ENCODE results near the gene KISS1R. TPM values are rescaled to one million over a fixed set of nuclear protein-coding genes. Genes with fewer than 3 reads are reported as not detected.

The KISS1R gene
- total RNA-seq, 1 donor from 2014 or later, result 6.1 TPM

DNA sequence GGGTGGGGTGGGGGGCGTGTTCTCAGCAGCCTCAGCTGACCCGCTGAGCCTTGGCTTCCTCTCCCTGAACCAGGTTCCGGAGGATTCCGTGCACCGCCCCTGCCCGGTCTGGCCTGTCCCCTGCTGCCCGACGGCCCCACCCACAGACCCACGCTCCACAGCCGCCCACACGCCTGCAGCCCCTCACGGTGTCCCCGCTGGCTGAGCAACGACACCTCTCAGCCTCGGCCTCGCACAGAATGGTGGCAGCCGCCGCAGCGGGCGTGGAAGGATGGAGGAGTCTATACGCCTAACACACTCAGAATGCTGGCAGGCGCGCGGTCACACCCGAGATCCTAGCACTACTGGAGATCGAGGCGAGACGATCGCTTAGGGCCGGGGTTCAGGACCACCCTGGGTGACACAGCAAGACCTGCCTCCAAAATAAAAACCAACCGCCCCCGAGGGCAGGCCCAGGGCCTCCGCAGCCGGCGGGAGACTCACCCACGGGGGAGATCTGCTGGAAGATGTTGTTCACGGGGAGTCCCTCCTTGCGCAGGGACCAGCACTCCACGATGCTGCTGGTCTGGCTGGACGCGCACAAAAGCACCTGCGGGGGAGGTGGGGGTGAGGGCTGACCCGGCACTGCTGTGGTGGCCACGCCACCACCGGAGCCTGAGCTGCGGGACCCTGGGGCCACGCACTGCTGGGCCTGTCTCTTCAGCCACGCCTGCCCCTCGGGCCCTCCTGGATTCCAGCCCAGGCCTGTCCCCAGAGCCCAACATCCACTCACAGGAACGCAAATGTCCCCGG is 32.5 kb upstream of the KISS1R start:
- Mint-ChIP-seq H3K27me3 (no peaks in the 10 kb centered on the region), H3K27ac (no peak overlapping the region), H3K4me1 (ENCODE audit: low read depth) (no peaks in the 10 kb centered on the region), H3K36me3 (ENCODE audit: insufficient read depth) (peaks cover 17% of the 10 kb centered on the region), H3K9me3 (ENCODE audit: low read depth) (no peaks in the 10 kb centered on the region), H3K4me3 (ENCODE audit: low read depth) (no peak overlapping the region)
- TF ChIP-seq, protein P1, sequence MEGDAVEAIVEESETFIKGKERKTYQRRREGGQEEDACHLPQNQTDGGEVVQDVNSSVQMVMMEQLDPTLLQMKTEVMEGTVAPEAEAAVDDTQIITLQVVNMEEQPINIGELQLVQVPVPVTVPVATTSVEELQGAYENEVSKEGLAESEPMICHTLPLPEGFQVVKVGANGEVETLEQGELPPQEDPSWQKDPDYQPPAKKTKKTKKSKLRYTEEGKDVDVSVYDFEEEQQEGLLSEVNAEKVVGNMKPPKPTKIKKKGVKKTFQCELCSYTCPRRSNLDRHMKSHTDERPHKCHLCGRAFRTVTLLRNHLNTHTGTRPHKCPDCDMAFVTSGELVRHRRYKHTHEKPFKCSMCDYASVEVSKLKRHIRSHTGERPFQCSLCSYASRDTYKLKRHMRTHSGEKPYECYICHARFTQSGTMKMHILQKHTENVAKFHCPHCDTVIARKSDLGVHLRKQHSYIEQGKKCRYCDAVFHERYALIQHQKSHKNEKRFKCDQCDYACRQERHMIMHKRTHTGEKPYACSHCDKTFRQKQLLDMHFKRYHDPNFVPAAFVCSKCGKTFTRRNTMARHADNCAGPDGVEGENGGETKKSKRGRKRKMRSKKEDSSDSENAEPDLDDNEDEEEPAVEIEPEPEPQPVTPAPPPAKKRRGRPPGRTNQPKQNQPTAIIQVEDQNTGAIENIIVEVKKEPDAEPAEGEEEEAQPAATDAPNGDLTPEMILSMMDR (IDR thresholded peaks at IDR 0.05; ENCODE audit: unreplicated experiment), result no peak
- DNase-seq (ENCODE audit: low spot score, unreplicated experiment), result no peak

DNA sequence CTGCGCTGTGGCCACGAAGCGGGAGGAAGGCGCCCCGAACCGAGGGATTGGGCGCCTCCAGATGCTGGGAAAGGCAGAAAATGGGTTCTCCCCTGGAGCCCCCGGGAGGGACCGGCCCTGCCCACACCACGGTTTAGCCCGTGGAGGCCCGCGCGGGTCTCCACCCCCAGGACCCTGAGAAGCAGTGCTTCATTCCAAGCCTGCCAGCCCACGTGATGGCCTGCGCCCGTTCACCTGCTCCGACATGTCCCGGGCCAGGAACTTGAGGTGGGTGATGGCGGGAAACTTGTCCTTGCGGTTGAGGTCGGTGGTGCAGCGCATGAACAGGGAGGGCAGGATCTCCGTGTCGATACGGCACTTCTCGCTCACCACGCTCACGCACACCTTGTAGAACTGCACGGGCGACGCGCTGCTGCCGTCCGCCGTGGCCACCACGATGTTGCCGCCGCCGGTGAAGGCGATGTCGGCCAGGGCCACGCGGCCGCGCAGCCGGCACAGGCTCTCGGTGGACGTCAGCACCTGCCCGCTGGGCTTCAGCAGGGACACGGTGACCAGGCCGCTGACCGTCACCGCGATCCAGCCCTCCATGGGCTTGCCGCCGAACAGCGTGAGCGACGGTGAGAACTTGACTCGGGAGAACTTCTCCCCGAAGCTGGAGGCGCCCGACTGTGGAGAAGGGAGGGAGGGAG is 31.5 kb upstream of the KISS1R start:
- Mint-ChIP-seq H3K9me3 (ENCODE audit: low read depth) (no peaks in the 10 kb centered on the region), H3K27ac (no peak overlapping the region), H3K36me3 (ENCODE audit: insufficient read depth) (peaks cover 17% of the 10 kb centered on the region), H3K4me1 (ENCODE audit: low read depth) (no peaks in the 10 kb centered on the region), H3K27me3 (no peaks in the 10 kb centered on the region), H3K4me3 (ENCODE audit: low read depth) (no peak overlapping the region)
- TF ChIP-seq, protein P1 (IDR thresholded peaks at IDR 0.05; ENCODE audit: unreplicated experiment), result no peak
- no peak for DNase-seq (ENCODE audit: low spot score, unreplicated experiment)

DNA sequence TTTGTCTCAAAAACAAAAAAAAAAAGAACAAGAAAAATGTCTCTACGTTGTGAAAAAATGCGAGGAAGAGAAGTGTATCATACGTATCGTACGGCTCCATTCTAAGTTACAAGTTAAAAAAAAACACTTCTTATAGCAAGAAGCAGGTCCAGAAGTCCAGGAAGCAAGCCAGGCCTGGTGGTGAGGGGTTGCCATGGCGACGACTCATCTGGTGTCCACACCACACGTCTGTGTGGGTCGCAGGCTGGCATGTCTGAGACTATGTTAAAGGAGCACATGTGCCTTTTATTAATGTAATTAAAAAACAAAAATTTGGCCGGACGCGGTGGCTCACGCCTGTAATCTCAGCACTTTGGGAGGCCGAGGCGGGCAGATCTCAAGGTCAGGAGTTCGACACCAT is 30.1 kb upstream of the KISS1R start:
- H3K27ac Mint-ChIP-seq, result peak overlapping the region; percentile 78
- H3K36me3 Mint-ChIP-seq (ENCODE audit: insufficient read depth), result peaks cover 8% of the 10 kb centered on the region
- H3K4me3 Mint-ChIP-seq (ENCODE audit: low read depth), result no peak overlapping the region
- H3K9me3 Mint-ChIP-seq (ENCODE audit: low read depth), result no peaks in the 10 kb centered on the region
- TF ChIP-seq, protein P1 (IDR thresholded peaks at IDR 0.05; ENCODE audit: unreplicated experiment), result no peak
- no peak for DNase-seq (ENCODE audit: low spot score, unreplicated experiment)
- H3K4me1 Mint-ChIP-seq (ENCODE audit: low read depth), result peaks cover 2% of the 10 kb centered on the region
- no peaks in the 10 kb centered on the region for H3K27me3 Mint-ChIP-seq

DNA sequence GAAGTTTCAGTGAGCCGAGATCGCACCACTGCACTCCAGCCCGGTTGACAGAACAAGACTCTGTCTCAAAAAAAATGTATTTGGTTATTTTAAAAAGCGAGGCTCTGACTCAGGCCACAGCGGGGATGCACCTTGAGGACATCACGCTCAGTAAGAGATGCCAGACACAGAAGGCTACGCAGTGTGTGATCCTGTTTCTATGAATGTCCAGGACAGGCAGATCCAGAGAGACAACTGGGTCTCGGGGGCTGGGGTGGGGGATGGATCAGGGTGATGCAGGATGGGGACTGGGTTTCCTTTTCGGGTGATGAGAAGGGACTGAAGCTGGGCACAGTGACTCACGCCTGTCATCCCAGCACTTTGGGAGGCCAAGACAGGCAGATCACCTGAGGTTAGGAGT is 29.5 kb upstream of the KISS1R start:
- H3K27me3 Mint-ChIP-seq, result no peaks in the 10 kb centered on the region
- H3K27ac Mint-ChIP-seq, result no peak overlapping the region
- TF ChIP-seq, protein P1 (IDR thresholded peaks at IDR 0.05; ENCODE audit: unreplicated experiment), result no peak
- H3K4me3 Mint-ChIP-seq (ENCODE audit: low read depth), result no peak overlapping the region
- H3K4me1 Mint-ChIP-seq (ENCODE audit: low read depth), result peaks cover 2% of the 10 kb centered on the region
- peaks cover 5% of the 10 kb centered on the region for H3K36me3 Mint-ChIP-seq (ENCODE audit: insufficient read depth)
- H3K9me3 Mint-ChIP-seq (ENCODE audit: low read depth), result no peaks in the 10 kb centered on the region
- no peak for DNase-seq (ENCODE audit: low spot score, unreplicated experiment)

DNA sequence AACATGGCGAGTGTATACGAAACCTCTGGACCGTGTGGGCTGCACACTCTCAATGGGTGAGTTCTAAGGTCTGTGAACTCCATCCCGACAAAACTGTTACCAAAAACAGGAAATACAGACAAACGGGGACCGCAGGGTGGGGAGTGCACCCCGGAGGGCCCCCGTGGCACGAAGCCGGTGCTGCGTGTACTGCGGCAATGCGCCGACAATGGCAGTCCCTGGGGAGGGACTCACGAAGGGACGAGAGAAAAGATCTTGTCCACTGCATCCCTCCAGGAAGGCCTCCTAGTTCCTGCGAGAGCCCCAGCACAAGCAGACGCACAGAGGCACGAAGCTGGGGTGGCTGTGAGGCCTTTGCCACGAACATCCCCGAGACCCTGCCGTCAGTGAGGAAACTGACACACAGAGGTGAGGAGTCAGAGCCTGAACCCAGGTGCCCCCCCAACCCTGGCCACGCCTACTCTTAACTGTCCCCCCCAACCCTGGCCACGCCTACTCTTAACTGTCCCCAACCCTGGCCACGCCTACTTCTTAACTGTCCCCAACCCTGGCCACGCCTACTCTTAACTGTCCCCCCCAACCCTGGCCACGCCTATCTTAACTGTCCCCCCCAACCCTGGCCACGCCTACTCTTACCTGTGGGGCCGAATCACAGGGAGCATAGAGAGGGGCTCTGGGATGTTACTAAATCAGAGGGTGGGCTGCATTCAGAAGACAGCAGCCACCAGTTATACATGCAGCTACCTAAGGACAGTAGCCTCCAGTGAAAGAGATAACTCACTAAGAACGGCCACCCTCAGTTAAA is 28.4 kb upstream of the KISS1R start:
- Mint-ChIP-seq H3K27ac (no peak overlapping the region), H3K4me3 (ENCODE audit: low read depth) (no peak overlapping the region), H3K27me3 (no peaks in the 10 kb centered on the region), H3K4me1 (ENCODE audit: low read depth) (peaks cover 3% of the 10 kb centered on the region), H3K9me3 (ENCODE audit: low read depth) (no peaks in the 10 kb centered on the region), H3K36me3 (ENCODE audit: insufficient read depth) (peaks cover 5% of the 10 kb centered on the region)
- no peak for DNase-seq (ENCODE audit: low spot score, unreplicated experiment)
- TF ChIP-seq, protein P1 (IDR thresholded peaks at IDR 0.05; ENCODE audit: unreplicated experiment), result no peak

Data from progenitor cell of endocrine pancreas (in vitro differentiated cells).